RWPE2 (cell line): ENCODE data around the gene NDEL1.
"Not testable (repeated sequence)": the region's sequence is repeated elsewhere in the genome, so short reads cannot be mapped to it uniquely, and the experiment has no call there.

ENCODE experiments used
- ATAC-seq: fragments of 200-7000 bp; cut with Tn5 transposase; 3 replicates; pipeline ENCODE4 v1.9.1; 2021; ENCODE audit warnings: low read depth
- DNase-seq: peaks from one replicate; pipeline ENCODE4 v3.0.0-alpha.2; 2020; ENCODE audit warnings: low spot score
- H3K27ac ChIP-seq: fragments of 450-650 bp; 2 replicates; pipeline ENCODE4 v1.5.1; 2017; ENCODE audit warnings: mild to moderate bottlenecking; ENCODE audit not compliant: poor library complexity, severe bottlenecking
- H3K27me3 ChIP-seq: fragments of 250-450 bp; sonication (Bioruptor Pico); 2 replicates; pipeline ENCODE4 v1.5.1; 2021; ENCODE audit warnings: mild to moderate bottlenecking, moderate library complexity; ENCODE audit not compliant: insufficient read depth, poor library complexity, severe bottlenecking
- H3K36me3 ChIP-seq: fragments of 250-450 bp; sonication (Bioruptor Pico); 2 replicates; pipeline ENCODE4 v1.5.1; 2020; ENCODE audit warnings: low read depth, mild to moderate bottlenecking, moderate library complexity
- H3K4me1 ChIP-seq: fragments of 250-450 bp; sonication (Bioruptor Pico); 2 replicates; pipeline ENCODE4 v1.5.1; 2021; ENCODE audit warnings: mild to moderate bottlenecking, moderate library complexity; ENCODE audit not compliant: insufficient read depth, poor library complexity, severe bottlenecking
- H3K4me3 ChIP-seq: fragments of 250-450 bp; sonication (Bioruptor Pico); 2 replicates; pipeline ENCODE4 v1.5.1; 2021; ENCODE audit warnings: mild to moderate bottlenecking, moderate library complexity; ENCODE audit not compliant: severe bottlenecking
- H3K9me3 ChIP-seq: fragments of 250-450 bp; sonication (Bioruptor Pico); 2 replicates; pipeline ENCODE4 v1.5.1; 2021; ENCODE audit warnings: mild to moderate bottlenecking, moderate library complexity; ENCODE audit not compliant: severe bottlenecking
- TF ChIP-seq, protein P1 (sequence below): fragments of 450-650 bp; IDR thresholded peaks from one replicate; pipeline ENCODE4 v1.5.1; 2017; ENCODE audit warnings: mild to moderate bottlenecking, moderate library complexity; ENCODE audit not compliant: poor library complexity, severe bottlenecking

Gene NDEL1

DNA sequence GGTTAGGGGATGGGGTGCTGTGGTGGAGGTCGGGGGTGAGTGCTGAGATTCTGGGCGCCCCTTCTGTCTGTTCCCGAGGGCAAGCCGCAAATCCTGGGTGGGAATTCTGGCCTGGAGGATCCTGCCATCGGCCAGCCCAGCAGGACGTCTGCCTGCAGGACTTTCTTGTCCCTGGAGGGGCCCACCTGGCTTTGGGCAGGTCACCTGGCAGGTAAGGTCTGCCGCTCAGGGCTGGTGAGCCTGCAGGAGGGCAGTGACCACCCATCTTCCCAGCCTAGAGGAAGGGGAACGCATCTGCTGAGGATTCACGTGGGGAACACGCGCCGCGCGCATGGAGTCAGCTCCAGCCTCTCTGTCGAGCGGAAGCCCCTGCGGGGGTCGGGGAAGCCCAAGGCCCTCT, 43.4 kb upstream of the NDEL1 start:
- TF ChIP-seq, protein P1, sequence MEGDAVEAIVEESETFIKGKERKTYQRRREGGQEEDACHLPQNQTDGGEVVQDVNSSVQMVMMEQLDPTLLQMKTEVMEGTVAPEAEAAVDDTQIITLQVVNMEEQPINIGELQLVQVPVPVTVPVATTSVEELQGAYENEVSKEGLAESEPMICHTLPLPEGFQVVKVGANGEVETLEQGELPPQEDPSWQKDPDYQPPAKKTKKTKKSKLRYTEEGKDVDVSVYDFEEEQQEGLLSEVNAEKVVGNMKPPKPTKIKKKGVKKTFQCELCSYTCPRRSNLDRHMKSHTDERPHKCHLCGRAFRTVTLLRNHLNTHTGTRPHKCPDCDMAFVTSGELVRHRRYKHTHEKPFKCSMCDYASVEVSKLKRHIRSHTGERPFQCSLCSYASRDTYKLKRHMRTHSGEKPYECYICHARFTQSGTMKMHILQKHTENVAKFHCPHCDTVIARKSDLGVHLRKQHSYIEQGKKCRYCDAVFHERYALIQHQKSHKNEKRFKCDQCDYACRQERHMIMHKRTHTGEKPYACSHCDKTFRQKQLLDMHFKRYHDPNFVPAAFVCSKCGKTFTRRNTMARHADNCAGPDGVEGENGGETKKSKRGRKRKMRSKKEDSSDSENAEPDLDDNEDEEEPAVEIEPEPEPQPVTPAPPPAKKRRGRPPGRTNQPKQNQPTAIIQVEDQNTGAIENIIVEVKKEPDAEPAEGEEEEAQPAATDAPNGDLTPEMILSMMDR: no peak

DNA sequence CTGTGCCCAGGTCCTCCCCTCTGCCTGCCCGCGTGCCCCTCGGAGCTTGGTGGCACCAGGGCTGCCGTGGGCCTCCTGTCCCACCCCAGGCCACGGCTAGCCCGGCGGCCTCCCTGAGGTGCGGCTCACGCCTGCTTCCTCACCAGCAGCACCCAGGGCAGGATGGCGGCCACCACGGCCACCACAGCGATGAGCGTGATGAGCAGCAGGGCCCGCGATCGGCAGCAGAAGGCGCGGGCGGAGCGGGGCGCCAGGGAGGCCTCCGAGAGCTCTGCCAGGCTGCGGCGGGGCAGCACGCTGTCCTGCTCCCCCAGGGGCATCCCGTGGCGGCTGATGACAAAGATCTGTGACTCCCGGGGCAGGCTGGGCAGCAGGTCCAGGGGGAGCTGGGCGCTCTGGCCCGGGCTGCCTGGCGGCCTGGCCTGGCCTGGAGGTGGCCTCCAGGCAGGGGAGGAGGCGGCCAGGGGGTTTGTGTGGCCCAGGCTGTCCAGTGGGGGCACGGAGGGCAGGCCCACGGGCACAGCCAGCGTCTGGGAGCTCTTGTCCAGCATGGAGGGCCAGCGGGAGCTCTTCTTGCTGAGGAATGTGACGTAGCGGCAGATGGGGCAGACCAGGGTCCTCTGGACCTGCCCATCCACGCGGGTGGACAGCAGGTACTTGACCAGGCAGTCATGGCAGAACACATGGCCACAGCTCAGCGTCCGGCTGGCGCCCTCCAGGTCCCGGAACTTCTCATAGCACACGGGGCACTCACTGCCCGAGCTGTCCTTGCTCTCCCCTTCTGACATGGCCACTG, 42.8 kb upstream of the NDEL1 start:
- ATAC-seq: no peak
- no peaks in the 10 kb centered on the region for H3K9me3 ChIP-seq

More for the DNA sequence above, 43.4 kb upstream of the NDEL1 start:
- Histone ChIP-seq H3K27me3 (no peaks in the 10 kb centered on the region), H3K36me3 (no peaks in the 10 kb centered on the region), H3K4me3 (no peak overlapping the region), H3K9me3 (no peaks in the 10 kb centered on the region), H3K27ac (peak overlapping the region; percentile 43), H3K4me1 (peaks cover 18% of the 10 kb centered on the region)
- DNase-seq (no peak), ATAC-seq (no peak)

GRCh38 chr17:8393470-8394231, 42.0 kb upstream of the NDEL1 start:
- no peaks in the 10 kb centered on the region for H3K9me3 ChIP-seq
- no peaks in the 10 kb centered on the region for H3K36me3 ChIP-seq
- DNase-seq (no peak), ATAC-seq (peak; percentile 71)
- peaks cover 18% of the 10 kb centered on the region for H3K4me1 ChIP-seq
- TF ChIP-seq, protein P1: no peak
- H3K27ac ChIP-seq: peak overlapping the region; percentile 44
- no peaks in the 10 kb centered on the region for H3K27me3 ChIP-seq
- H3K4me3 ChIP-seq: no peak overlapping the region

More for the DNA sequence above, 42.8 kb upstream of the NDEL1 start:
- Histone ChIP-seq H3K4me3 (no peak overlapping the region), H3K36me3 (no peaks in the 10 kb centered on the region), H3K27ac (peak overlapping the region; percentile 44), H3K27me3 (no peaks in the 10 kb centered on the region), H3K4me1 (peaks cover 18% of the 10 kb centered on the region)
- TF ChIP-seq, protein P1: no peak
- peak; percentile 45 for DNase-seq

DNA sequence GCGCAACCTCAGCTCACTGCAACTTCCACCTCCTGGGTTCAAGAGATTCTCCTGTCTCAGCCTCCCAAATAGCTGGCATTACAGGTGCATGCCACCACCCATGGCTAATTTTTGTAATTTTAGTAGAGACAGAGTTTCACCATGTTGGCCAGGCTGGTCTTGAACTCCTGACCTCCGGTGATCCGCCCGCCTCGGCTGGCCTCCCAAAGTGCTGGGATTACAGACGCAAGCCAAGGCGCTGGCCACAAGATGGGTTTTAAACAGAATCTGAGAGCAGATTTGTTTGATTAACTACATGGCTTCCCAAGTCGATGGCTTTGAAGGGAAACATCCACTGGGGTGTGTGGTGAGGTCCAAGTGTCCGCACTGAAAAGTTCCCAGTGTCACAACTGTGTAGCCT, 41.2 kb upstream of the NDEL1 start:
- Histone ChIP-seq H3K27ac (peak overlapping the region; percentile 44), H3K4me1 (peaks cover 18% of the 10 kb centered on the region)
- ATAC-seq, H3K9me3 ChIP-seq, H3K36me3 ChIP-seq, DNase-seq, H3K4me3 ChIP-seq, H3K27me3 ChIP-seq: not testable (repeated sequence)

DNA sequence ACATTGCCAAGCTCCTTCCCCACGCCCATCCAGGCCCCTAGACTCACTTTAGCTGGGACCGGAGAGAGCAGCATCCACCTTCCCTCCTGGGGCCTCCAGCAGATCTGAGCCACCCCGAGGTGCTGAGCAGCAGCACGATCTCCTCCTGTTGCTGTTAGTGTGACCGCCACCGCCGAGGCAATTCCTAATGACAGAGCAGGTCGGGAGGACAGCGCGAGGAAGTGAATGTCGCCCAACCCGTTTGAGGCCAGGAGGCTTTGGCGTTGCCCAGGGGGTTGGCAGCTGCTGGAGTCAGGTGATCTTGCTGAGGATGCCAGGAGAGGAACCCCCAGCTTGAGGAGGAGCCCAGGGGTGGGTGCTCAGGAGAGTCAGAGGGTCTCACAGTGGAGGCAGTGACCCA, 38.0 kb upstream of the NDEL1 start, which contains the start of gene RNF222:
Gene RNF222 (minus strand): TSS at position 192 of the 400 bp plus-strand sequence. CDS start 4,366 bp downstream, outside the sequence.
- no peaks in the 10 kb centered on the region for H3K9me3 ChIP-seq
- H3K27ac ChIP-seq: no peak within 1 kb of the TSS
- no peaks in the 10 kb centered on the region for H3K36me3 ChIP-seq
- H3K4me1 ChIP-seq: peaks cover 9% of the 10 kb centered on the region
- DNase-seq: no peak
- no peak within 1 kb of the TSS for H3K4me3 ChIP-seq
- H3K27me3 ChIP-seq: no peaks in the 10 kb centered on the region
- TF ChIP-seq, protein P1: no peak
- no peak for ATAC-seq
